Hepatocyte (in vitro differentiated cells): ENCODE measurements around the gene CACTIN. TPM values are rescaled to one million over a fixed set of nuclear protein-coding genes. Genes with fewer than 3 reads are reported as not detected.
"Not testable (repeated sequence)": the region's sequence is repeated elsewhere in the genome, so short reads cannot be mapped to it uniquely, and the experiment has no call there.

ENCODE experiments used
- DNase-seq: peaks from one replicate; pipeline ENCODE4 v3.0.0-alpha.2; 2016; ENCODE audit warnings: low spot score
- H2AFZ ChIP-seq: fragments of 200-600 bp; sonication (generic); 2 replicates; pipeline ENCODE4 v1.6.0; 2016; ENCODE audit warnings: antibody characterized with exemption, mild to moderate bottlenecking
- H3K27ac ChIP-seq: fragments of 200-600 bp; sonication (generic); 2 replicates; pipeline ENCODE4 v1.5.1; 2016; ENCODE audit warnings: mild to moderate bottlenecking
- H3K27me3 ChIP-seq: fragments of 200-600 bp; sonication (generic); 2 replicates; pipeline ENCODE4 v1.6.1; 2016
- H3K36me3 ChIP-seq: fragments of 200-600 bp; sonication (generic); replicated peaks from 2 replicates; pipeline ENCODE4 v1.5.1; 2016; ENCODE audit warnings: low read depth; ENCODE audit not compliant: insufficient read depth
- H3K4me1 ChIP-seq: fragments of 200-600 bp; sonication (generic); 2 replicates; pipeline ENCODE4 v1.5.1; 2016; ENCODE audit warnings: mild to moderate bottlenecking, moderate library complexity; ENCODE audit not compliant: insufficient read depth
- H3K4me2 ChIP-seq: fragments of 200-600 bp; sonication (generic); 2 replicates; pipeline ENCODE4 v1.6.0; 2016
- H3K4me3 ChIP-seq: fragments of 200-600 bp; sonication (generic); 2 replicates; pipeline ENCODE4 v1.5.1; 2016; ENCODE audit warnings: mild to moderate bottlenecking
- H3K79me2 ChIP-seq: fragments of 200-600 bp; sonication (generic); 2 replicates; pipeline ENCODE4 v1.6.0; 2017; ENCODE audit warnings: mild to moderate bottlenecking
- H3K9me2 ChIP-seq: fragments of 200-600 bp; sonication (generic); replicated peaks from 2 replicates; pipeline ENCODE4 v1.6.0; 2017; ENCODE audit warnings: mild to moderate bottlenecking; ENCODE audit not compliant: insufficient read depth
- H3K9me3 ChIP-seq: fragments of 200-600 bp; sonication (generic); 2 replicates; pipeline ENCODE4 v1.5.1; 2016; ENCODE audit warnings: low read depth, mild to moderate bottlenecking
- H4K20me1 ChIP-seq: fragments of 200-600 bp; sonication (generic); 2 replicates; pipeline ENCODE4 v1.6.0; 2016; ENCODE audit warnings: mild to moderate bottlenecking; ENCODE audit not compliant: insufficient read depth, poor library complexity, severe bottlenecking
- EZH2 ChIP-seq: fragments of 200-600 bp; sonication (generic); IDR thresholded peaks from 2 replicates; pipeline ENCODE4 v1.6.1; 2016; ENCODE audit warnings: antibody characterized with exemption, mild to moderate bottlenecking, borderline replicate concordance
- EZH2phosphoT487 ChIP-seq: fragments of 200-600 bp; sonication (generic); IDR thresholded peaks from one replicate; pipeline ENCODE4 v1.6.1; 2018; ENCODE audit warnings: antibody characterized with exemption, mild to moderate bottlenecking, low read depth, moderate library complexity; ENCODE audit not compliant: unreplicated experiment, severe bottlenecking
- WGBS: methylation state at CpG from one replicate; pipeline ENCODE4 v1.1.6; 2016; ENCODE audit warnings: low lambda C conversion rate; ENCODE audit errors: missing lambda C conversion rate; 5-methylcytosine and 5-hydroxymethylcytosine counted together
- polyA plus RNA-seq: library from polyadenylated mRNA; unstranded; fragments of >200 nt; fragmentation: Nextera tagmentation; extraction: Ambion mirVana; gene quantifications from 2 replicates; pipeline ENCODE4 v1.2.1, GENCODE V29; 2016
- total RNA-seq: library from RNA; depleted of rRNA; stranded (reverse); fragments of >200 nt; gene quantifications from 2 replicates; pipeline ENCODE4 v1.2.3, GENCODE V29; 2014
- TF ChIP-seq, protein P1 (sequence below): fragments of 200-600 bp; sonication (generic); IDR thresholded peaks from 2 replicates; pipeline ENCODE4 v1.5.1; 2016; ENCODE audit warnings: antibody characterized with exemption, mild to moderate bottlenecking; ENCODE audit not compliant: poor library complexity

CACTIN gene
- total and polyA plus RNA-seq, 2 experiments from 2014 or later: 15.7 to 18.3 TPM

- TF ChIP-seq, protein P1, sequence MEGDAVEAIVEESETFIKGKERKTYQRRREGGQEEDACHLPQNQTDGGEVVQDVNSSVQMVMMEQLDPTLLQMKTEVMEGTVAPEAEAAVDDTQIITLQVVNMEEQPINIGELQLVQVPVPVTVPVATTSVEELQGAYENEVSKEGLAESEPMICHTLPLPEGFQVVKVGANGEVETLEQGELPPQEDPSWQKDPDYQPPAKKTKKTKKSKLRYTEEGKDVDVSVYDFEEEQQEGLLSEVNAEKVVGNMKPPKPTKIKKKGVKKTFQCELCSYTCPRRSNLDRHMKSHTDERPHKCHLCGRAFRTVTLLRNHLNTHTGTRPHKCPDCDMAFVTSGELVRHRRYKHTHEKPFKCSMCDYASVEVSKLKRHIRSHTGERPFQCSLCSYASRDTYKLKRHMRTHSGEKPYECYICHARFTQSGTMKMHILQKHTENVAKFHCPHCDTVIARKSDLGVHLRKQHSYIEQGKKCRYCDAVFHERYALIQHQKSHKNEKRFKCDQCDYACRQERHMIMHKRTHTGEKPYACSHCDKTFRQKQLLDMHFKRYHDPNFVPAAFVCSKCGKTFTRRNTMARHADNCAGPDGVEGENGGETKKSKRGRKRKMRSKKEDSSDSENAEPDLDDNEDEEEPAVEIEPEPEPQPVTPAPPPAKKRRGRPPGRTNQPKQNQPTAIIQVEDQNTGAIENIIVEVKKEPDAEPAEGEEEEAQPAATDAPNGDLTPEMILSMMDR: no peak
- TF ChIP-seq EZH2phosphoT487: no peak
- no peak overlapping the region for H3K4me3 ChIP-seq
- H3K79me2 ChIP-seq: peaks cover 25% of the 10 kb centered on the region
- peak overlapping the region; percentile 49 for H3K4me2 ChIP-seq
- DNase-seq: peak; percentile 52
- H3K9me2 ChIP-seq: no peaks in the 10 kb centered on the region
- no peaks in the 10 kb centered on the region for H3K9me3 ChIP-seq
- peaks cover 19% of the 10 kb centered on the region for H4K20me1 ChIP-seq
- 70% methylated on average over 32 of the region's 34 CpGs for WGBS
- H3K27ac ChIP-seq: peak overlapping the region; percentile 70
- H2AFZ ChIP-seq: no peak overlapping the region
- no peaks in the 10 kb centered on the region for H3K36me3 ChIP-seq
- peaks cover 35% of the 10 kb centered on the region for H3K4me1 ChIP-seq
- no peaks in the 10 kb centered on the region for H3K27me3 ChIP-seq
Measured at GRCh38 chr19:3668331-3669081, 41.9 kb upstream of the CACTIN start.

DNA sequence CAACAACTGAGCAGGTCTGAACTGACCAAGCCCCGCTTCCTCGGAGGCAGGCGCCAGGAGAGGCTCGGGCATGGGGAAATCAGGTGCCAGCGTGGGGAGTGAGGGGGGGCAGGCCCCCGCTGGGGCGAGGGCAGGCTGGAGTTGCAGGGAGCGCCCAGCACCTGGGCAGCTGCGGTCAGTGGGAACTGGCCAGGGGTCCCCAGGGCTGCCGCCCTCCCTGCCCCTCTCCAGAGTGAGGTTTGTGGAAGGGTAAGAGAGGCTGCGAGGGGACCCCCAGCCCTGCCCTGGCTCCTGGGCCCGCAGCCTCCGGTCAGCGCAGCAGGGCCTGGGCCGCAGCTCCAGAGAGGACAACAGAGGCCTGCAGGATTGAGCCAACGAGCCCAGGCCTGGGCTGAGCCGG, 41.2 kb upstream of the CACTIN start:
- H3K9me2 ChIP-seq: no peaks in the 10 kb centered on the region
- H2AFZ ChIP-seq: no peak overlapping the region
- DNase-seq: no peak
- H3K27ac ChIP-seq: peak overlapping the region; percentile 70
- WGBS: 89% methylated on average over 15 of the region's 17 CpGs
- H3K9me3 ChIP-seq: no peaks in the 10 kb centered on the region
- no peak for TF ChIP-seq EZH2phosphoT487
- no peak for TF ChIP-seq EZH2
- TF ChIP-seq, protein P1: no peak
- peaks cover 35% of the 10 kb centered on the region for H3K4me1 ChIP-seq
- H4K20me1 ChIP-seq: peaks cover 19% of the 10 kb centered on the region
- H3K36me3 ChIP-seq: no peaks in the 10 kb centered on the region
- peaks cover 21% of the 10 kb centered on the region for H3K79me2 ChIP-seq
- H3K4me2 ChIP-seq: no peak overlapping the region
- H3K4me3 ChIP-seq: no peak overlapping the region
- H3K27me3 ChIP-seq: no peaks in the 10 kb centered on the region

DNA sequence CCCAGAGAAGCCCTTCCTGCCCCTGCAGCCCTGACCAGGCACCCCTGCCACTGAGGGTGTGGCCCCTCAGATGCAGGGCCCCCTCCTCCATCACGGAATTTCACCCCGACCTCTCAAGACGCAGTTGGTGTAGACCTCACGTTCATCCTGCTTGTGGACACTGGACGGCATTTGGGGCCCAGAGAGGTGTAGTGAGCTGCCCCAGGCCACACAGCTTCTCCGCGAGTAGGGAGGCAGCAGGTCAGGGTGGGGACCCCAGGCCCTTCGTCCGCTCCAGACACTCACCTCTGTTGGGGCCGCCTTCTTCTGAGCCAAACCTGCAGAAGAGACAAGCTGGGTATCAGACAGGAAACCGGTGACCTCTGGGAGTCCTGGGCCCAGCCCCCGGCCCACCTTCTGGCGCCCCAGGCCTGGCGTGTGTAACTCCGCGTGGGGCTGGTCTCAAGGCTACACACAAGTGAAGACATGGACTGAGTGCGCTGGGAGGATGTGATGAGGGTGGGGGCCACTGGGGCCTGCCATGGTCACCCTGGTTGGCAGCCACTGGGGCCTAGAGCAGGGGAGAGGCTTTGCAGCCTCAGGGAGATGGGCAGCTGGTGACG, 40.5 kb upstream of the CACTIN start:
- H4K20me1 ChIP-seq: peaks cover 16% of the 10 kb centered on the region
- TF ChIP-seq EZH2 (no peak), EZH2phosphoT487 (no peak)
- TF ChIP-seq, protein P1: no peak
- H3K9me3 ChIP-seq: no peaks in the 10 kb centered on the region
- H3K36me3 ChIP-seq: no peaks in the 10 kb centered on the region
- peaks cover 34% of the 10 kb centered on the region for H3K4me1 ChIP-seq
- H3K9me2 ChIP-seq: no peaks in the 10 kb centered on the region
- peaks cover 16% of the 10 kb centered on the region for H3K79me2 ChIP-seq
- H3K27ac ChIP-seq: no peak overlapping the region
- no peak overlapping the region for H2AFZ ChIP-seq
- no peaks in the 10 kb centered on the region for H3K27me3 ChIP-seq
- H3K4me3 ChIP-seq: no peak overlapping the region
- DNase-seq: no peak
- WGBS: 91% methylated on average over 18 of the region's 18 CpGs
- no peak overlapping the region for H3K4me2 ChIP-seq

DNA sequence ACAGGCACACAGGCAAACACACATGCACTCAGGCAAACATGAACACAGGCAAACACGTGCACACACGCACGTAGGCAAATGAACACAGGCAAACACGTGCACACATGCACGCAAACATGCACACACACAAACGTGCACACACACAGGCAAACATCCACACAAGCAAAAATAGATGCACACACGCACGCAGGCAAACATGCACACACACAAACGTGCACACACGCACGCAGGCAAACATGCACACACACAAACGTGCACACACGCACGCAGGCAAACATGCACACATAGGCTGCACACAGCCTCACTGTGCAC, 39.9 kb upstream of the CACTIN start:
- peaks cover 27% of the 10 kb centered on the region for H3K4me1 ChIP-seq
- H3K4me2 ChIP-seq, H2AFZ ChIP-seq, H3K9me3 ChIP-seq, H3K27me3 ChIP-seq, H3K36me3 ChIP-seq, H3K27ac ChIP-seq, H3K4me3 ChIP-seq, H4K20me1 ChIP-seq, DNase-seq, H3K9me2 ChIP-seq: not testable (repeated sequence)
- WGBS: 94% methylated on average over 14 of the region's 14 CpGs
- peaks cover 11% of the 10 kb centered on the region for H3K79me2 ChIP-seq
